ENCODE data around the gene MPO. TPM values are rescaled to one million over a fixed set of nuclear protein-coding genes. Genes with fewer than 3 reads are reported as not detected.

Gene MPO
- total RNA-seq, 3 donors from 2014 or later: 0.19 TPM; not detected in 2

GRCh38 chr17:58313815-58314705, 33.3 kb upstream of the MPO start:
- H3K9me3 ChIP-seq: no peaks in the 10 kb centered on the region
- H3K4me1 ChIP-seq (ENCODE audit: low read depth): peaks cover 6% of the 10 kb centered on the region
- H3K4me3 ChIP-seq: no peak overlapping the region
- no peaks in the 10 kb centered on the region for H3K36me3 ChIP-seq (ENCODE audit: low read depth)
- ATAC-seq (no peak), DNase-seq (no peak)
- TF ChIP-seq CTCF (IDR thresholded peaks at IDR 0.05): no peak
- intact Hi-C loops (cut with DNase I, micrococcal nuclease): no loop called here

- no peak for ATAC-seq
- no peak for TF ChIP-seq CTCF (IDR thresholded peaks at IDR 0.05)
- Histone ChIP-seq H3K9me3 (no peaks in the 10 kb centered on the region), H3K36me3 (ENCODE audit: low read depth) (no peaks in the 10 kb centered on the region), H3K4me1 (ENCODE audit: low read depth) (peaks cover 4% of the 10 kb centered on the region), H3K4me3 (no peak overlapping the region)
- DNase-seq: no peak
- intact Hi-C loops (cut with DNase I, micrococcal nuclease): no loop called here
Observed at GRCh38 chr17:58312829-58313228, 32.1 kb upstream of the MPO start.

- intact Hi-C loops (cut with DNase I, micrococcal nuclease): no loop called here
- DNase-seq: no peak
- Histone ChIP-seq H3K4me1 (ENCODE audit: low read depth) (no peaks in the 10 kb centered on the region), H3K36me3 (ENCODE audit: low read depth) (no peaks in the 10 kb centered on the region), H3K9me3 (no peaks in the 10 kb centered on the region), H3K4me3 (no peak overlapping the region)
- ATAC-seq: no peak
- no peak for TF ChIP-seq CTCF (IDR thresholded peaks at IDR 0.05)
Observed at GRCh38 chr17:58312021-58312630, 31.4 kb upstream of the MPO start.

DNA sequence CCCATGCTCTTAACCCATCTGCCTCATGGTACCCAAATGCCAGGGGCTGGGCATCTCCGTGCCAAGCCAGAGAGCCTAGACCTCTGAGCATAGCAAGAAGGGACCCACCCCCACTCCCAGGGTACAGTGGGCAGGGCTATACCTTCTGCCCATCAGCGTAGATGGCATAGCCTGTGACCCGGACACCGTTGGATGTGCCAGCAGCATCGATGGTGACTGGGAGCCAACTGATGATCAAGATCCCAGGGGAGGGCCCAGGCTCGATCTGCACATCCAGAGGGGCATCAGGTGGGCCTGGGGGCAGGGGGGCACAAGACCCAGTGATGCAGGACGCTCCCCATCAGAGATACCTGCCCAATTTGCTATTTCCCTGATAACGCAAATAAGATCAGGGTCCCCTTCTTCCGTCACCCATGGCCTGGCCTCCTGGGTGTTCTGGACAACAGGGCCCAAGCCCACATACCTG, 30.7 kb upstream of the MPO start:
- no peaks in the 10 kb centered on the region for H3K36me3 ChIP-seq (ENCODE audit: low read depth)
- no peaks in the 10 kb centered on the region for H3K4me1 ChIP-seq (ENCODE audit: low read depth)
- no peak for DNase-seq
- no peak for TF ChIP-seq CTCF (IDR thresholded peaks at IDR 0.05)
- no peaks in the 10 kb centered on the region for H3K9me3 ChIP-seq
- H3K4me3 ChIP-seq: no peak overlapping the region
- no peak for ATAC-seq
- intact Hi-C loops (cut with DNase I, micrococcal nuclease): no loop called here

DNA sequence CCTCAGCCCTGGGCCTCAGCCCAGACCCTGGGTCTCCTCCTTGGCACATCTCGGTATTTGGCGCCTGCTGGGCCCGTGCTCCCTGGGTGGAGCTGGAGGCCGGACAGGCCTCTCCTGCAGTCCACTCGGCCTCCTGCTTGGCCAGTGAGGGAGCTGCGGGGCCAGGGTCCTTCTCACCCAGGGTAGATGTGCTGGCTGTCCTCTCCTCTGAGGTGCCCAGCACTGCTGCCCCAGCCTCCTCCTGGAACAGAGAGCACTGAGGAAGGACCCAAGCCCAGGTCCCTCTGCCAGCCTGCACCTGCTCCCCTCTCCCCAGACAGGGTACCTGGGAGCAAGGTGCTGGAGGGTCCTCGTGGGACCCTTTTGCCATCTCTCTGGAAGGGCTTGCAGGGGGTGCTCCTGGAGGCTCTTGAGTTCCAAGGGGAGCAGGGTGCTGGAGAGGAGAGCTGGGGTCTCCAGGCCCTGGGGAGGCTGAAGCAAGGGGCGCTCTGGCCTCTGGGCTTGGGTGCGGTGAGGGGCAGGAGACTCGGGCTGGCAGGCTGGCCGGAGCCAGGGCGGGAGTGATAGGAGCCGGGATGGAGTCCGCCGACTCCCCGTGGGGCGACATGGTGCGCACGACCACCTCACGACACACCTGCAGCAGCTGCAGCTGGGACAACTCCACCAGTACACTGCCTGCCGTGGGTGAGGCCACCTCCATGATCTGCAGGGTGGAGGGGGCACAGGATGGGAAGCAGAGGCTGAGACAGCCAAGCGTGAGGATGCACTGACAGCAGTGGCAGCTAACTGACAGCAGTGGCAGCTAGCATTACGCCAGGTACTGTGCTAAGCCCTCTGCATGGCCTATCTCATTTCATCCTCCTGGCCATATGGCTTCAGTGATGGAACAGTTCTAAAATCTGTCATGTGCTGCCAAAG, 30.0 kb upstream of the MPO start:
- DNase-seq: no peak
- H3K9me3 ChIP-seq: no peaks in the 10 kb centered on the region
- intact Hi-C loops (cut with DNase I, micrococcal nuclease): no loop called here
- no peaks in the 10 kb centered on the region for H3K4me1 ChIP-seq (ENCODE audit: low read depth)
- H3K36me3 ChIP-seq (ENCODE audit: low read depth): no peaks in the 10 kb centered on the region
- no peak overlapping the region for H3K4me3 ChIP-seq
- ATAC-seq: no peak
- TF ChIP-seq CTCF (IDR thresholded peaks at IDR 0.05): no peak

All from mucosa of descending colon (tissue), 3 donors.